M059J (cell line): ENCODE measurements around the gene TBK1. TPM values are rescaled to one million over a fixed set of nuclear protein-coding genes. Genes with fewer than 3 reads are reported as not detected.

Experiments
- DNase-seq: peaks from one replicate; pipeline ENCODE4 v3.0.0-alpha.2; 2012; ENCODE audit warnings: low read depth
- total RNA-seq: library from RNA; depleted of rRNA; stranded (reverse); fragments of >200 nt; shearing (Covaris generic); gene quantifications from 2 replicates; pipeline ENCODE4 v1.2.3, GENCODE V29; 2014; rRNA removed

Gene TBK1
- total RNA-seq, 1 experiment from 2014 or later = 25.7 TPM

GRCh38 chr12:64544371-64545080, 92.6 kb downstream of the TBK1 start:
- no peak for DNase-seq

GRCh38 chr12:64545081-64545382, 93.1 kb downstream of the TBK1 start:
- no peak for DNase-seq

DNA sequence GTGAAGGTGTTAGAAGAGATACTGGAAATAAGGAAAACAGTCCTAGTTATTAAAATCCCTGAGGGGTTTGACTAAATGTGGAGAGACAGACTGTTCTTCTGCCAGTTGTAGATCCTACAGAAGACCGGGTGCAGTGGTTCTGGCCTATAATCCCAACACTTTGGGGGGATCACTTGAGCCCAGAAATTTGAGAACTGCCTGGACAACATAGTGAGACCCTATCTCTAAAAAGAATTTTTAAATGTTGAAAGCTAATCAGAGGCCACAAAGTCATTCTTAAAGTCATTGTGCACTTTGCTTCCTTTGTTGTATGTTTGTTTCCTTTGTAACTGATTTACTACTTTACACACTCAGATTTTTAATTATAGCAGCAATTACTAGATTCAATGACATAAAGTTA, 97.2 kb downstream of the TBK1 start:
- DNase-seq = no peak

GRCh38 chr12:64550755-64551154, 98.8 kb downstream of the TBK1 start:
- no peak for DNase-seq

GRCh38 chr12:64551676-64552075, 99.8 kb downstream of the TBK1 start:
- DNase-seq = no peak

Other genes with a start within 250 kb of the TBK1 start
- gene KICS2, start 229.8 kb upstream of the TBK1 start, total RNA-seq = 4.3 and 4.8 TPM in 2 replicates
- gene C12orf56, start 61.4 kb upstream of the TBK1 start, total RNA-seq = not detected in 2 replicates
- 39.8 and 57.5 TPM in 2 replicates for gene XPOT, start 47.7 kb upstream of the TBK1 start, total RNA-seq
- 8.8 and 13.6 TPM in 2 replicates for gene RASSF3, start 158.4 kb downstream of the TBK1 start, total RNA-seq